ENCODE data around the gene NUDCD3. TPM values are rescaled to one million over a fixed set of nuclear protein-coding genes. Genes with fewer than 3 reads are reported as not detected.

Gene NUDCD3
- total RNA-seq, 1 experiment from 2014 or later: 82.3 TPM

DNA sequence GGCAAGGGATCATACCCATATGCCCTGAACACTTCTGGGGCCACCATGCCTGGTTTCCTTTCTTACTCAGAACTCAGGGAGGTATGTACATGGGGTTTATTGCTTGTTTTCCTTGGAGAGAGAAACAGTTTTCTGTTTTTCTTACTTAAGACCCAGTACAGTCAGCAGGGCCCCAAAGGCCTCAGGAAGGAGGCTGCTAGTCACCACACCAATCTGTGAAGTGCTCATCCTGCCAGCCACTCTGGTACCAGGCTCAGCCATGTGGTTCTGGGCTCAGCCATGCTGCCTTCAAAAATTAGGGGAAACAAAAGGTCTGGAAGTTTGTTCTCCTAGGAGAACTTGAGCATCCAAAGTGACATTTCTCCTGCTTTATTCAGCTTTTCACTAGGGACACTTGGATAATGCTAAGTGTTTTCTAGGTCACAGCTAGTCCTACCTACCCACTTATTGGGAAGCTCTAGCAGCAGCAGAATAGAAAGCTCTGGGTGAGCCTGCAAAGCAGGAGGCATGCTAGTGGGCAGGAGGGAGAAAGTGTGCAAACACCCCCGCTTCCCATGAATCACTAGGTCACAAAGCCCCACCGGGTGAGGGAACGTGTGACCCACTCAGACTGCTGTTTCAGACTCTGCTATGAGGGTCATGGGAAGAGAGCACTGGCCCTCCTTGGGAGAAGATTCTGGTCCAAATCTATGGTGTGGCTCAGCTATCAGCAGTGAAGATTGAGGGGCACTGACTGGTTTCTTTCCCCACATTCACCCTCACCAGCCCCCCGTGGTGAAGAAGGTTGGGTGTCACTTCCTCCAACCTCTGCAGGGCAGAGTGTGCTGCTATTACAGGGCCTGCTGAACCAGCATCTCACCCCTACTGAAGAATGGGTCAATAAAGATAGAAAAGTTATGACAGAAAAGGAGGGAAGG is 23.9 kb downstream of the NUDCD3 start:
- Histone ChIP-seq H3K27ac (ENCODE audit: low read length) (no peak overlapping the region), H2AFZ (ENCODE audit: low read length) (no peak overlapping the region), H3K4me1 (ENCODE audit: insufficient read depth, low read length) (peaks cover 10% of the 10 kb centered on the region), H3K79me2 (ENCODE audit: low read length) (peaks cover 92% of the 10 kb centered on the region), H3K9me3 (ENCODE audit: low read length) (no peaks in the 10 kb centered on the region), H3K9me2 (replicated peaks; ENCODE audit: low read length) (no peaks in the 10 kb centered on the region), H3K36me3 (ENCODE audit: low read depth, low read length) (peaks cover 19% of the 10 kb centered on the region; the same call in 1 of the 2 replicates), H3K27me3 (ENCODE audit: low read length) (no peaks in the 10 kb centered on the region), H4K20me1 (ENCODE audit: low read length) (peaks cover 6% of the 10 kb centered on the region; the same call in 1 of the 2 replicates), H3K9ac (ENCODE audit: low read length) (no peak overlapping the region), H3K4me3 (ENCODE audit: low read length) (no peak overlapping the region), H3F3A (ENCODE audit: low read length, unreplicated experiment) (no peaks in the 10 kb centered on the region), H3K4me2 (ENCODE audit: low read length) (no peak overlapping the region)
- POLR2A ChIA-PET (ENCODE audit: unreplicated experiment): no interaction called here
- TF ChIP-seq CTCF (conservative IDR thresholded peaks at IDR 0.05; ENCODE audit: low read depth, low read length): no peak
- no peak for TF ChIP-seq EZH2phosphoT487 (IDR thresholded peaks at IDR 0.05; ENCODE audit: borderline replicate concordance, low read length)
- TF ChIP-seq EZH2 (IDR thresholded peaks at IDR 0.05; ENCODE audit: low read length, unreplicated experiment): no peak
- intact Hi-C loops (cut with micrococcal nuclease): no loop called here
- no TSS peak for BruUV-seq (replicated peaks)
- CTCF ChIA-PET: no interaction called here
- ATAC-seq (no peak), DNase-seq (no peak)

GRCh38 chr7:44465490-44465889 is 25.0 kb downstream of the NUDCD3 start:
- no peaks in the 10 kb centered on the region for H3F3A ChIP-seq (ENCODE audit: low read length, unreplicated experiment)
- H3K4me2 ChIP-seq (ENCODE audit: low read length): no peak overlapping the region
- no peaks in the 10 kb centered on the region for H3K27me3 ChIP-seq (ENCODE audit: low read length)
- no peak overlapping the region for H3K9ac ChIP-seq (ENCODE audit: low read length)
- H3K4me1 ChIP-seq (ENCODE audit: insufficient read depth, low read length): peaks cover 18% of the 10 kb centered on the region
- H3K36me3 ChIP-seq (ENCODE audit: low read depth, low read length): peaks cover 17% of the 10 kb centered on the region; the same call in 1 of the 2 replicates
- H3K79me2 ChIP-seq (ENCODE audit: low read length): peaks cover 92% of the 10 kb centered on the region
- ChIA-PET CTCF (no interaction called here), POLR2A (ENCODE audit: unreplicated experiment) (no interaction called here)
- H3K4me3 ChIP-seq (ENCODE audit: low read length): no peak overlapping the region
- no TSS peak for BruUV-seq (replicated peaks)
- intact Hi-C loops (cut with micrococcal nuclease): no loop called here
- TF ChIP-seq EZH2 (IDR thresholded peaks at IDR 0.05; ENCODE audit: low read length, unreplicated experiment) (no peak), EZH2phosphoT487 (IDR thresholded peaks at IDR 0.05; ENCODE audit: borderline replicate concordance, low read length) (no peak), CTCF (conservative IDR thresholded peaks at IDR 0.05; ENCODE audit: low read depth, low read length) (no peak)
- ATAC-seq (no peak), DNase-seq (no peak)
- no peaks in the 10 kb centered on the region for H3K9me2 ChIP-seq (replicated peaks; ENCODE audit: low read length)
- no peak overlapping the region for H2AFZ ChIP-seq (ENCODE audit: low read length)
- peaks cover 6% of the 10 kb centered on the region; the same call in 1 of the 2 replicates for H4K20me1 ChIP-seq (ENCODE audit: low read length)
- H3K9me3 ChIP-seq (ENCODE audit: low read length): no peaks in the 10 kb centered on the region
- H3K27ac ChIP-seq (ENCODE audit: low read length): no peak overlapping the region

All from PC-3 (cell line).